ENCODE data around the gene ADARB2.

ADARB2 gene

DNA sequence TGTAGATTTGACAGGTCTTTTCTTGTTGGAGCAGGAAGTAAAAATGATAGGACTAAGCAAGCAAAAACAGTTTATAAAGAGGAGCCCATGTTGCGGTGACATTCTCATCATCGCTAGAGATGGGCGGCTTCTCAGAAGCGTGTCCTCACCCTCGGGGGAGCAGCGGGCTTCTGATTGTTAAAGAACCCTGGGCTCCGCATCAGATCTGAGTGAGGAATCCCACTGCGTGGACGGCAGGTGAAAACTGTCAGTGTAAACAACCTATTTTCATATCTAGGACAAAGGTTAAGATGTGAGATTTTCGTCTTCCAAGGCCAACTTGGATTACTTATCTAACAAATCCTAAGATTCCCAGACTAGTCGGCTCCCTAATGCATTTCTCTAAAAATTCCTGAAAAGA, 177.6 kb downstream of the ADARB2 start:
- H3K4me3 ChIP-seq (ENCODE audit: low read length), result no peak overlapping the region
- TF ChIP-seq ZNF274 (IDR thresholded peaks at IDR 0.05; ENCODE audit: low read depth, low read length), result no peak

GRCh38 chr10:1559311-1559710, 178.0 kb downstream of the ADARB2 start:
- no peak overlapping the region for H3K4me3 ChIP-seq (ENCODE audit: low read length)
- TF ChIP-seq ZNF274 (IDR thresholded peaks at IDR 0.05; ENCODE audit: low read depth, low read length), result no peak

DNA sequence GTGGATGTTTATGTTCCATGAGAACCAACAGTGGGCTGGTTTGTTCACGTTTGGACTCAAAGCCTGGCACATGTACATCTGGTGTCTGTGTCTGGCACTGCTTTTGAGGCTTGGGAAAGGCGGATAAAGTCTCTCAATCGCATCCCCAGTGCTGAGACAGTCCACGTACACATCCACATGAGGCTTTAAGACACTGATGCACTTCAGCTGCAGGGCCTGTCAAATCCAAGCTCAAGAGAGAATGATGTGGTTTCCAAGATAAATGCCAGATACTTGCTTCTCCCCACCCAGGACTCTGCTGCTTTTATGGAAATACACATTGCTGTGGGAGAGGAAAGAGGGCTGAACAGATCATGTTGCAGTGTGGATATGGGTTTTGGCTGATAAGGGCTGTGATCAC, 178.4 kb downstream of the ADARB2 start:
- no peak for TF ChIP-seq ZNF274 (IDR thresholded peaks at IDR 0.05; ENCODE audit: low read depth, low read length)
- H3K4me3 ChIP-seq (ENCODE audit: low read length), result no peak overlapping the region

GRCh38 chr10:1557081-1557480, 180.2 kb downstream of the ADARB2 start:
- no peak for TF ChIP-seq ZNF274 (IDR thresholded peaks at IDR 0.05; ENCODE audit: low read depth, low read length)

DNA sequence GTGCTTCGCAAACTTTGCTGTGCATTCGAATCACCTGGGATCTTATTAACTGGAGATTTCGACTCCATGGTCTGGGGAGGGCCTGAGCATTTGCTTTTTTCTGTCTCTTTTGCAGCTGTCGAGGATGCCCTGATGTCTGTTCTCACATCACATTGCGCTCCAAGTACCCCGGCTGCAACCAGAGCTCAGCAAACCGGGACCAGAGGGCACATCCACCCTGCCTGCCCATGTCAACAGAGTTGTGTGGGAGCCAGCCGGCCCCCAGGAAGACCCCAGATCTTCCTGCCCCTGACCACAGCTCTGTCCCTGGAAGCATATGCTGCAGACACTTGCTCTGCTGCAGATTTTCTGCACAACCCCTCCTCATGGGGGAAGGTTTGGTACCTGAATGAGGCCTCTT, 180.8 kb downstream of the ADARB2 start:
- no peak overlapping the region for H3K4me3 ChIP-seq (ENCODE audit: low read length)
- TF ChIP-seq ZNF274 (IDR thresholded peaks at IDR 0.05; ENCODE audit: low read depth, low read length), result no peak

More at GRCh38 chr10:1557081-1557480, 180.2 kb downstream of the ADARB2 start:
- no peak overlapping the region for H3K4me3 ChIP-seq (ENCODE audit: low read length)

DNA sequence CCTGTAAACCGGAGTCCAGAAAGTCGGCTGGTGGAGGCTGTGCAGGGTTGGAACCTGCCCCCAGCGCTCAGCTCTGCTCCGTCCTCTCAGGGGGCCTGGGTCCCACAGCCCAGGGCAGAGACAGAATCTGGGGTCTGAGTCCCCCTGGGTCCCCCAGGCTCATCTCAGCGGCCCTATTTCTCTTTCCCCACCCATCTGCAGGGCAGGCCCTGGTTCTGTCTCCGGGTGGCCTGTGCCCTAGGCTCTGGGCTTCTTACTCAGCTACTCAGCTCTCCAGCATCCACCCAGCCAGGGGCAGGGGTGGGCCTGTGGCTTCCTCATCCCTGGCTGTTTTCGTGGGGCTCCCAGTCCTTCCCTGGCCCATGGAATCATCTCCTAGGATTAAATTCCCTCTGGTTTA, 183.4 kb downstream of the ADARB2 start:
- no peak for TF ChIP-seq ZNF274 (IDR thresholded peaks at IDR 0.05; ENCODE audit: low read depth, low read length)

DNA sequence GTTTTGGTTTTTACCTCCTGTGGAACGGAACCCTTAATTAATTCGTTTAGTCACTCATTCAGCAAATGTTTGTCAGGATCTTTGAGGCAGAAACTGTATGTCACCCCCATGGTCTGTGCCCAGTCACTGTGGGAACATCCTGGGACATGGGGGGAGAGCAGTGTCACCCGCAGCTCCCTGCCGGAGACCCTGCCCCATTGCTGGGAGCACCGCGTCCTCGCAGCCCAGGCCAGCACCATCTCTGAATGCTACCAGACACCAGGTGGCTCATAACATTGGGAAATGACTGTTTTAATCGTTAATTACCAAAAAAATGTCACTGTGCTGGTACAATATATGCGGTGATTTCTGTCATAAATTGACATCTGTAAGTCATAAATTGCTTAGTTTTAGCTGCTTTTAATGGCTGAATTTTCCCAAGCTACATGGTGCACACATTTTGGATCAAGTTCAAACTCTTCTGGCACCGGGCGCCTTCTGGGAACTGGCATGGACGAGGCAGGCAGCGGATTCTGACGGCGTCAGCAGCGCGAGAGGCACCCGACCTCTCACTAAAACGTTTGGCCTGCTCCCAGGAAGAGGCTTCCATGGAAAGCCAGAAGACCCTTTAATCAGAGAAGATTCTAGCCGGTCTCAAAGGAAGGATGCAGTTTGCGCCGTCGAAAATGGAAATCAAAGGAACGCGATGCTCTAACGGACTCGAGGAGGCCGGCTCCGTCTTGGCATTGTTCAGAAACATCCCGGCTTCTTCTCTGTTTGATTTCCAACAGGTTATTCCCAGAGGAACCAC, 184.2 kb downstream of the ADARB2 start:
- no peak for TF ChIP-seq ZNF274 (IDR thresholded peaks at IDR 0.05; ENCODE audit: low read depth, low read length)
- H3K4me3 ChIP-seq (ENCODE audit: low read length), result no peak overlapping the region

More for the DNA sequence above, 183.4 kb downstream of the ADARB2 start:
- H3K4me3 ChIP-seq (ENCODE audit: low read length), result no peak overlapping the region

DNA sequence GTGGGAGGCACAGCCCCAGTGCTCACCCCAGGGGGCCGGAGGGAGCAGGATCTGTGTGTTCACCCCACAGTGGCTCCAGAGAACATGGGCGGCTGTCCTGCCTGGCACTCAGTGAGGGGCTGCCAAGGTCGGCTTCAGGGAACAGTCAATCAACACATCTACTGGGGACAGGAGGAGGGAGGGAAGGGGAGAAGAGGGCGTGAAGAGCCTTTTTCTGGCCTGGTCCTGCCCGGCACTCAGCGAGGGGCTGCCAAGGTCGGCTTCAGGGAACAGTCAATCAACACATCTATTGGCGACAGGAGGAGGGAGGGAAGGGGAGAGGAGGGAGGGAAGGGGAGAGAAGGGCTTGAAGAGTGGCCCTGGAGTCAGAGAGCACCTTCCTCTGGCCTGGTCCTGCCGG, 184.9 kb downstream of the ADARB2 start:
- no peak overlapping the region for H3K4me3 ChIP-seq (ENCODE audit: low read length)
- TF ChIP-seq ZNF274 (IDR thresholded peaks at IDR 0.05; ENCODE audit: low read depth, low read length), result no peak

- TF ChIP-seq ZNF274 (IDR thresholded peaks at IDR 0.05; ENCODE audit: low read depth, low read length), result no peak
Measured at GRCh38 chr10:1551636-1552338, 185.5 kb downstream of the ADARB2 start.

GRCh38 chr10:1550616-1551015, 186.7 kb downstream of the ADARB2 start:
- no peak for TF ChIP-seq ZNF274 (IDR thresholded peaks at IDR 0.05; ENCODE audit: low read depth, low read length)
- H3K4me3 ChIP-seq (ENCODE audit: low read length), result no peak overlapping the region

More at GRCh38 chr10:1551636-1552338, 185.5 kb downstream of the ADARB2 start:
- H3K4me3 ChIP-seq (ENCODE audit: low read length), result no peak overlapping the region

GRCh38 chr10:1550291-1550595, 187.1 kb downstream of the ADARB2 start:
- TF ChIP-seq ZNF274 (IDR thresholded peaks at IDR 0.05; ENCODE audit: low read depth, low read length), result no peak
- no peak overlapping the region for H3K4me3 ChIP-seq (ENCODE audit: low read length)

- no peak overlapping the region for H3K4me3 ChIP-seq (ENCODE audit: low read length)
- TF ChIP-seq ZNF274 (IDR thresholded peaks at IDR 0.05; ENCODE audit: low read depth, low read length), result no peak
Measured at GRCh38 chr10:1549591-1550290, 187.6 kb downstream of the ADARB2 start.

GRCh38 chr10:1548596-1548995, 188.7 kb downstream of the ADARB2 start:
- no peak overlapping the region for H3K4me3 ChIP-seq (ENCODE audit: low read length)
- TF ChIP-seq ZNF274 (IDR thresholded peaks at IDR 0.05; ENCODE audit: low read depth, low read length), result no peak

DNA sequence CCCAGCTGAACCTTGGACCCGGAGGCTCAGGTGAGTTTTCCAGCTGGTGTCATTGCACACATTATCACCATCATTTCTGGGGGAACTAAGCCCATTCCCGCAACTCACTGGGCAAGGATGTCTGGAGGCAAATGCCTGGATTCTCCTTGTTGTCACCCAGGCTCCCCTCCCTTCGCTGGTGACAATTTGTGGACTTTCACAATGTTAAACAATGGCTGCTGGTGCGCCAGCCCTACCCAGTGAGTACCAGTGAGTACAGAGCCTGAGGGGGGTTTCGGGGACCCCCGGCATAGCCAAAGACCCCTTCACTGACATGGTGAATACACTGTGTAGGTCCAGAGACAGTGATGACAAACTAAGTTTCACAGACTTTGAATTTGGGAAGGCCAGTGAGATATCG, 189.2 kb downstream of the ADARB2 start:
- H3K4me3 ChIP-seq (ENCODE audit: low read length), result no peak overlapping the region
- TF ChIP-seq ZNF274 (IDR thresholded peaks at IDR 0.05; ENCODE audit: low read depth, low read length), result no peak
